HAP-1 (cell line): ENCODE results near the gene STK33.

Experiments used
- DNase-seq, 2 experiments: peaks; one replicate each; pipeline ENCODE4 v3.0.0-alpha.2; 2016 to 2020; ENCODE audit warnings: low spot score in 2 of 2
- H3K27me3 ChIP-seq: fragments of 250-450 bp; sonication (Bioruptor Pico); 2 replicates; pipeline ENCODE4 v1.5.1; 2020; ENCODE audit warnings: low read depth, mild to moderate bottlenecking, moderate library complexity
- H3K36me3 ChIP-seq: fragments of 250-450 bp; sonication (Bioruptor Pico); replicated peaks from 2 replicates; pipeline ENCODE4 v1.5.1; 2020; ENCODE audit warnings: mild to moderate bottlenecking
- H3K4me1 ChIP-seq: fragments of 250-450 bp; sonication (Bioruptor Pico); 2 replicates; pipeline ENCODE4 v1.5.1; 2020; ENCODE audit warnings: mild to moderate bottlenecking
- H3K4me3 ChIP-seq: fragments of 250-450 bp; sonication (Bioruptor Pico); 2 replicates; pipeline ENCODE4 v1.5.1; 2020; ENCODE audit warnings: mild to moderate bottlenecking, moderate library complexity
- H3K9me3 ChIP-seq: fragments of 250-450 bp; sonication (Bioruptor Pico); 2 replicates; pipeline ENCODE4 v1.5.1; 2020; ENCODE audit warnings: mild to moderate bottlenecking, moderate library complexity
- in situ Hi-C: fragments of 300-500 bp; cut with MboI; formaldehyde crosslinking; loops from 3 replicates; pipeline ENCODE4 v1.14.3; 2020; ENCODE audit warnings: low sequenced_read_pairs, inconsistent platforms, mixed read lengths

The STK33 gene

DNA sequence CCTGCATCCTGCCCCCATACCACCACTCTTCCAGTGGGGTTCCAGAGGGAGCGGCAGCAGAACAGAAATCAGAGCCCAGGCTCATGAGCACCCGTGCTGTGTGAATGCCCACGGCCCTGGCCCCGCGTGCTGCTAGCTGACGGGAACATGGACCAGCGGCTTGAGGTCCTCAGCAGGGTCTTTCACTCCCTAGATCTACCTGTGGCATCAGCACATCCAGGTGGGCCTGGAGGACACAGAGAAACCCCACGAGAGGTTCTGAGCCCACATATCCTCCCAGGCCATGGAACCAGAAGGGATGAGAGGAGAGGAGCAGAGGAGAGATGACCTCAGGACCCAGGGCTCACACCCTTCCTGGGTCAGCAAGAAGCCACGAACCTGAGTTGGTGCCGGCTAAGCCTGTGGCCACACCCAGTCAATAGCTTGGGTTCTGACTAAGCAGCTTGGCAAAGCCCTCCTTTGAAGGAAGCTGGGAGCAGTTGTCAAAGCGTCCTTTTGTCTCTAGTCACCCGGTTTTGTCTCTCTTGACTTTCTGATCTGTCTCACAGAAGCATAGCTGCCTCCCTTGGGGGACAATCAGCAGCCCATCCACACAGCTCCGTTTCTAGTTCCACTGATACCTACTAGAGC lies 241.0 kb downstream of the STK33 start:
- DNase-seq = no peak
- no peaks in the 10 kb centered on the region; the same call in 1 of the 2 replicates for H3K27me3 ChIP-seq
- no peaks in the 10 kb centered on the region for H3K36me3 ChIP-seq
- H3K4me3 ChIP-seq = no peak overlapping the region
- no peaks in the 10 kb centered on the region for H3K4me1 ChIP-seq
- H3K9me3 ChIP-seq = no peaks in the 10 kb centered on the region
- in situ Hi-C loops = no loop called here

DNA sequence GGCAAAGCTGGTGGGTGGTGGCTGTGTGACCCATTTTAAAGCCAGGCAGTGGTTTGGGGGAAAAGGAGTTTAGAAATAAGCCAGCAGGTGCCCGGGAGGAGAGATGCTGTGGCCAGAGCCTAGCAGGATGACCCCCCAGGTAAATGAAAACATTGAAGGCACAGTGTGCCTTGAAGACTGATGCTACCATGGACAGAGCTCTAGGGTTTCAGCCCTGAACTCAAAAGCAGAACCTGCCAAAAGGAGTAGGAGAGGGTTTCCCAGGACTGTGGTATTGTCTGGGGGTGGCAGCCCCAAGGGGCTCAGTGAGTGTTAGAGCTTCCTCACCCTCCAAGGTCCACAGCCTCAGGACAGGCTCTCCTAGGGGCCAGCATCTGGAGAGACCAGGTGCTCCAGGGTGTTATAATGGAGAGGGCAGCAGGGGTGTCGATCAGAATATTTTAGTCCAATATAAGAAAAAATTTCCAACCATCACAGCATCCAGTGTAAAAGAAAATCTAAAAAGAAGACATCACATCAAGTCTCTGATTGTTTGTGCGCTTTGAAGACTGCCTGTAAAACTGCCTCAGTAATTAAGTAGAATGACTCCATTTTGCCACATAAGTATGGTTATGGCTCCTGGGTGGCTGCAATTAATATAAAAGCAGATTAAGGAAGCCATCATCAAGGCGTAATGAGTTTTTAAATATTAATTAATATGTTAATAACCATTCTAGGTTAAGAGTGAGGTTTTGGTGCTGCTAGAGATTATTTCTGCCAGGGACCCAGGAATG lies 241.7 kb downstream of the STK33 start:
- Histone ChIP-seq H3K36me3 (no peaks in the 10 kb centered on the region), H3K4me1 (no peaks in the 10 kb centered on the region), H3K4me3 (no peak overlapping the region), H3K27me3 (no peaks in the 10 kb centered on the region; the same call in 1 of the 2 replicates), H3K9me3 (no peaks in the 10 kb centered on the region)
- in situ Hi-C loops = no loop called here
- DNase-seq = no peak

DNA sequence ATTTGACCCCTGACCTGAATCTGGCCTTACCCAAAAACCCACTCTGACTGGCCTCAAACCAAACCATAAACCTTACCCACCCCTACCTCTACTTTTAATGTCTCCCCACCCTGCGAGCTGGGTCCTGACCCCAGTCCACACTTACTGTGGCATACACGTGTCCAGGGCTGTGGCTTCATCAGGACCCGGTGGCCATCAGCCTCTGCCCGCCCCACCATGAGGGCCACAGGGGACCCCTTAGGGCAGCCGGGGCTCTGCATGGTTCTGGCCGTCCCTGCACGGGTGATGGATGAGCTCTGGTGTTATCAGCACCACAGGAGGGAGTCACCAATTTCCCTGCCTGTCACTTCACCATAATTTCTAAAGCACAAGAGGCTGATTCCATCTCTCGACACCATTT lies 242.8 kb downstream of the STK33 start:
- H3K4me3 ChIP-seq = no peak overlapping the region
- no peaks in the 10 kb centered on the region; the same call in 1 of the 2 replicates for H3K27me3 ChIP-seq
- in situ Hi-C loops = no loop called here
- H3K4me1 ChIP-seq = no peaks in the 10 kb centered on the region
- DNase-seq = no peak
- H3K36me3 ChIP-seq = no peaks in the 10 kb centered on the region
- H3K9me3 ChIP-seq = no peaks in the 10 kb centered on the region

- H3K9me3 ChIP-seq = no peaks in the 10 kb centered on the region
- H3K4me1 ChIP-seq = no peaks in the 10 kb centered on the region
- DNase-seq = no peak
- in situ Hi-C loops = no loop called here
- no peaks in the 10 kb centered on the region for H3K36me3 ChIP-seq
- H3K27me3 ChIP-seq = no peaks in the 10 kb centered on the region; the same call in 1 of the 2 replicates
- H3K4me3 ChIP-seq = no peak overlapping the region
Observed at GRCh38 chr11:8347978-8348377, 246.1 kb downstream of the STK33 start.

DNA sequence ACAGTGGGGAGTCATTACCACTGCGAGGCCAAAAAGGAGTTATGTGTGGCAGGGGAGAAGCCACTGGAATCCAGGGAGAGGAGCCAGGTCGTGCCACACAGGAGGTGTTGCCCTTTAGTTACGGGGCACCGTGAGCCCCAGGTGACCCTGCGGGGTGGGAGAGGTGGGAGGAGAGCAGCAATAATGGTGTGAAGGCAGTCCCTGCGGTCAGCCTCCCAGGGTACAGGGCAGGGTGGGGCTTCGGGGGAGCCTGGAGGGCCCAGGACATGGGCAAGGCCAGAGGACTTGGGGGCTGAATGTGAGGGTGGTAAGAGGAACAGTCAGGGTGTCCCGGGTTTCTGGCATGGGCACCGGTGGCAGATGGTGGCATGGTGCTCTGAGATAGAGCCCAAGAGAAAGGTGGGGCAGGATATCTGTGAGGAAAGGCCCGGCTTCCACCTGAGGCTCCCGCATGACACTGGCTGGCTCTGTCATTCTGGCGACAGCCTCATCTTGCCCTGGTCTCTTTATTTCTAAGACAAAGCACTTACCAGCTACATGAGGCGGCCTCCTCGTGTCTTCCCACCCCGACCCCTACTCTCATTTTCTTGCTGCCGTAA lies 247.8 kb downstream of the STK33 start:
- no peaks in the 10 kb centered on the region for H3K9me3 ChIP-seq
- H3K4me3 ChIP-seq = no peak overlapping the region
- no peaks in the 10 kb centered on the region for H3K36me3 ChIP-seq
- no peak for DNase-seq
- no peaks in the 10 kb centered on the region for H3K4me1 ChIP-seq
- no peaks in the 10 kb centered on the region; the same call in 1 of the 2 replicates for H3K27me3 ChIP-seq
- in situ Hi-C loops = no loop called here

DNA sequence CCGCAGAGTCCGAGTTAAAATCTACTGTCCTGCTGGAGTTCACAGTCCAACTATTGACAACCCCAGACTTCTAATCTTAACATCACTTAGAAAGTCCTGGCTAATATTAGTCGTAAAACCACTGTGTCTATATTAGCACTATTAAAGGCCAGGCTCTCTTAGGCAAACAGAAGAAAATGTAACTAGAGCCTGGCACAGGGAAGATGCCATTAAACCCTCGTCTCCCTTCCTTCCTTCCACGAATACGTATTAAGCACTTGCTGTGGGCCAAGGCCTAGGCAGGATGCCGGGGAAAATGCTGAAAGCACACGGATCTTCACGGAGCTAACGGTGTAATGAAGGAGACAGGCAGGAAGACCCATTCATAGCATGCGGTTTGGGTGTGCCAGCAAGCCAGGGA lies 248.8 kb downstream of the STK33 start:
- no peaks in the 10 kb centered on the region for H3K4me1 ChIP-seq
- H3K9me3 ChIP-seq = no peaks in the 10 kb centered on the region
- no peaks in the 10 kb centered on the region; the same call in 1 of the 2 replicates for H3K27me3 ChIP-seq
- in situ Hi-C loops = no loop called here
- DNase-seq = no peak
- H3K36me3 ChIP-seq = no peaks in the 10 kb centered on the region
- no peak overlapping the region for H3K4me3 ChIP-seq

DNA sequence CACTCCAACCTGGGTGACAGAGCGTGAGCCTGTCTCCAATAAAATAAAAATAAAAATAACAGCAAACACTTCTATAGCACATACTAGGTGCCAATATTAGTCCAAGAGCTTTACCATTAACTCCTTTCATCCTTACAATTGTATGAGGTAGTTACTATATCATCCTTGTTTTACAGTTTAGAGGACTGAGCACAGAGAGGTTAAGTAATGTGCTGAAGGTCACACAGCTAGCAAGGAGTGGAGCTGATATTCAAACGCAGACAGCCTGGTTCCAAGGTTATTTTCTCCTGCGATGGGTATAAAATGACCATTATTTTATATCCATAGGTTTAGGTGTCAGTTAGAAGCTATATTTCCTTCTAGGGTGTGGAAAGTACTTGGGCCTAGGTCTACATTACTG lies 249.7 kb downstream of the STK33 start:
- in situ Hi-C loops = no loop called here
- DNase-seq = no peak
- no peaks in the 10 kb centered on the region for H3K9me3 ChIP-seq
- no peaks in the 10 kb centered on the region for H3K36me3 ChIP-seq
- H3K27me3 ChIP-seq = no peaks in the 10 kb centered on the region; the same call in 1 of the 2 replicates
- no peaks in the 10 kb centered on the region for H3K4me1 ChIP-seq
- no peak overlapping the region for H3K4me3 ChIP-seq

GRCh38 chr11:8342821-8343681 lies 251.0 kb downstream of the STK33 start:
- in situ Hi-C loops = no loop called here
- Histone ChIP-seq H3K36me3 (no peaks in the 10 kb centered on the region), H3K4me1 (no peaks in the 10 kb centered on the region), H3K9me3 (no peaks in the 10 kb centered on the region), H3K27me3 (no peaks in the 10 kb centered on the region; the same call in 1 of the 2 replicates), H3K4me3 (no peak overlapping the region)
- no peak for DNase-seq

DNA sequence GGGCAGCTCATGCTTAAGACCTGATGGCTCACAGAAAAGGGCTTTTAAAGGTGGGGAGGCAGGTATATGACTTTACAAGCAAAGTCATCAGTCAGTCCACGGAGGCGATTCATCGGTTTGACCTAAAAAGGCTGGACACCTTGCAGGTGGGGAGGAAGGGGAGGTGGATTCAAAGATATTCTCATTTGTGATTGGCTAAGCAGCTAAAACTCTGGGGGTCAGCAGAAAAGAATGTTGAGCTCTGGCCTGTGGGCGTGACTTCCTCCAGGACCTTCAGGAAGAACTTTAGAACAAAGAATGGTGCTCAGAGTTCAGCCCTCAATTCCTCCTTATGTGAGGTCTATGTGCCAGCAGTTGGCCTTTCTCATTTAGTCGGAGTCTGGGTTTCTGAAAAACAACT lies 252.0 kb downstream of the STK33 start:
- no peak for DNase-seq
- H3K27me3 ChIP-seq = no peaks in the 10 kb centered on the region; the same call in 1 of the 2 replicates
- H3K4me3 ChIP-seq = no peak overlapping the region
- H3K9me3 ChIP-seq = no peaks in the 10 kb centered on the region
- no peaks in the 10 kb centered on the region for H3K4me1 ChIP-seq
- in situ Hi-C loops = no loop called here
- no peaks in the 10 kb centered on the region for H3K36me3 ChIP-seq
